GM12878 (cell line): Measurements from ENCODE around the gene SEMA4A. TPM values are rescaled to one million over a fixed set of nuclear protein-coding genes. Genes with fewer than 3 reads are reported as not detected.

Experiments
- ATAC-seq: fragments of 200-7000 bp; cut with Tn5 transposase; 3 replicates; pipeline ENCODE4 v1.9.1; 2020; ENCODE audit warnings: mild to moderate bottlenecking, moderate library complexity
- BruUV-seq: library from RNA; stranded (reverse); fragments of 400-500 nt; replicated peaks from 2 replicates; lab custom pipeline; 2021; lab: Mats Ljungman, UMichigan
- CTCF ChIA-PET: fragments of 300-600 bp; sonication (Branson Sonifier 250); formaldehyde crosslinking; extraction: SDS; loops from one replicate; lab custom pipeline; 2021; ENCODE audit warnings: inconsistent platforms; lab: Yijun Ruan, JAX
- POLR2A ChIA-PET: fragments of 350-600 bp; formaldehyde crosslinking; extraction: SDS; loops from one replicate; lab custom pipeline; 2021; ENCODE audit warnings: inconsistent platforms; lab: Charles Lee
- RAD21 ChIA-PET: fragments of 300-600 bp; sonication (Branson Sonifier 250); formaldehyde crosslinking; loops from one replicate; lab custom pipeline; 2023; ENCODE audit warnings: antibody characterized with exemption; ENCODE audit not compliant: unreplicated experiment; lab: Charles Lee
- SMC1A ChIA-PET: fragments of 300-600 bp; sonication (Branson Sonifier 250); formaldehyde crosslinking; loops from one replicate; lab custom pipeline; 2023; ENCODE audit not compliant: unreplicated experiment, uncharacterized antibody; lab: Charles Lee
- DNase-seq: peaks from one replicate; pipeline ENCODE4 v3.0.0-alpha.2; 2011; ENCODE audit warnings: low read depth, low spot score
- FAIRE-seq: peaks from 3 replicates; lab custom pipeline; 2011; peaks lifted over from hg19 to GRCh38; lab: Jason Lieb, UNC
- H2AFZ ChIP-seq: 2 replicates; pipeline ENCODE4 v1.6.0; 2011; ENCODE audit warnings: low read depth, low read length, control low read depth; ENCODE audit not compliant: control insufficient read depth
- H3K27ac ChIP-seq: 2 replicates; pipeline ENCODE4 v1.5.1; 2011; ENCODE audit warnings: control low read depth; ENCODE audit not compliant: control insufficient read depth, insufficient read depth
- H3K27me3 ChIP-seq, 2 experiments: replicated peaks in 1 of 2; 2 replicates each; pipeline versions ENCODE4 v1.6.0 to v1.6.1; 2011; ENCODE audit warnings: low read length in 1 of 2; ENCODE audit not compliant: control insufficient read depth in 2 of 2, insufficient read depth in 2 of 2
- H3K36me3 ChIP-seq, 2 experiments: 2 replicates each; pipeline ENCODE4 v1.5.1; 2011; ENCODE audit warnings: low read length in 1 of 2; ENCODE audit not compliant: control insufficient read depth in 2 of 2, insufficient read depth in 2 of 2
- H3K4me1 ChIP-seq: 2 replicates; pipeline ENCODE4 v1.6.1; 2011; ENCODE audit warnings: mild to moderate bottlenecking, low read length, moderate library complexity, mixed read lengths; ENCODE audit not compliant: control insufficient read depth, insufficient read depth
- H3K4me2 ChIP-seq: 2 replicates; pipeline ENCODE4 v1.6.0; 2011; ENCODE audit warnings: control low read depth; ENCODE audit not compliant: control insufficient read depth, insufficient read depth
- H3K4me3 ChIP-seq: fragments of 200-600 bp; sonication (generic); 2 replicates; pipeline ENCODE4 v1.5.1; 2016
- H3K79me2 ChIP-seq: 2 replicates; pipeline ENCODE4 v1.6.0; 2011; ENCODE audit warnings: low read length; ENCODE audit not compliant: control insufficient read depth, insufficient read depth
- H3K9ac ChIP-seq: 2 replicates; pipeline ENCODE4 v1.8.0; 2011; ENCODE audit warnings: low read length, control low read depth, mixed read lengths; ENCODE audit not compliant: control insufficient read depth, insufficient read depth
- H3K9me3 ChIP-seq: replicated peaks from 3 replicates; pipeline ENCODE4 v1.5.1; 2011; ENCODE audit warnings: mild to moderate bottlenecking, low read length; ENCODE audit not compliant: control insufficient read depth, insufficient read depth
- H4K20me1 ChIP-seq: 2 replicates; pipeline ENCODE4 v1.6.0; 2011; ENCODE audit not compliant: control insufficient read depth, insufficient read depth
- BRCA1 ChIP-seq: IDR thresholded peaks from 2 replicates; pipeline ENCODE4 v1.6.1; 2011; ENCODE audit warnings: low read depth, low read length, improper control_type of control experiment
- EP300 ChIP-seq, 2 experiments: fragments of 150-350 bp in 1 of 2; IDR thresholded peaks; 2 replicates each; pipeline ENCODE4 v1.6.1; 2011 to 2012; ENCODE audit warnings: low read depth in 2 of 2, low read length in 2 of 2, borderline replicate concordance in 1 of 2, improper control_type of control experiment in 1 of 2, inconsistent platforms in 1 of 2; ENCODE audit not compliant: control insufficient read depth in 1 of 2
- GATAD2B ChIP-seq: fragments of 450-650 bp; conservative IDR thresholded peaks from 2 replicates; pipeline ENCODE4 v1.6.1; 2017; ENCODE audit warnings: low read depth, mild to moderate bottlenecking, moderate library complexity
- KDM1A ChIP-seq: fragments of 200-600 bp; sonication (generic); IDR thresholded peaks from 2 replicates; pipeline ENCODE4 v1.6.1; 2016; ENCODE audit warnings: borderline replicate concordance
- MEF2B ChIP-seq: fragments of 450-650 bp; IDR thresholded peaks from 2 replicates; pipeline ENCODE4 v1.6.1; 2018; ENCODE audit warnings: mild to moderate bottlenecking, moderate library complexity; ENCODE audit not compliant: partially characterized antibody, poor library complexity, severe bottlenecking
- NFYB ChIP-seq: IDR thresholded peaks from 2 replicates; pipeline ENCODE4 v1.6.1; 2011; ENCODE audit warnings: low read depth, mild to moderate bottlenecking, low read length, improper control_type of control experiment, moderate library complexity; ENCODE audit not compliant: insufficient read depth
- POLR2AphosphoS2 ChIP-seq: IDR thresholded peaks from 2 replicates; pipeline ENCODE4 v1.6.1; 2011; ENCODE audit warnings: low read depth, mild to moderate bottlenecking, low read length, improper control_type of control experiment, moderate library complexity
- RBBP5 ChIP-seq: fragments of 200-600 bp; sonication (generic); conservative IDR thresholded peaks from 2 replicates; pipeline ENCODE4 v1.6.1; 2016
- TBL1XR1 ChIP-seq: IDR thresholded peaks from 2 replicates; pipeline ENCODE4 v1.6.1; 2012; ENCODE audit warnings: low read depth, low read length, improper control_type of control experiment
- TCF7 ChIP-seq: IDR thresholded peaks from 2 replicates; pipeline ENCODE4 v1.6.1; 2014; ENCODE audit warnings: antibody characterized with exemption, borderline replicate concordance
- WGBS: methylation state at CpG from one replicate; pipeline ENCODE4 v1.1.6; 2016; ENCODE audit warnings: low lambda C conversion rate; ENCODE audit not compliant: insufficient replicate concordance, insufficient coverage; ENCODE audit errors: missing lambda C conversion rate; 5-methylcytosine and 5-hydroxymethylcytosine counted together
- in situ Hi-C: fragments of 300-500 bp; cut with MboI; formaldehyde crosslinking; loops from 9 replicates; pipeline ENCODE4 v1.14.3; 2018; ENCODE audit warnings: mixed read lengths
- intact Hi-C: fragments of 100-400 bp; cut with micrococcal nuclease; formaldehyde crosslinking; loops from one replicate; pipeline ENCODE4 v1.14.2; 2022; ENCODE audit not compliant: unreplicated experiment
- polyA plus RNA-seq, 11 experiments: library from polyadenylated mRNA; depleted of rRNA in 4 of 11; unstranded in 6 of 11; stranded (reverse) in 5 of 11; fragments of >200 nt; fragmentation: Nextera tagmentation in 4 of 11; fragmentation: Illumina TruSeq in 1 of 11; extraction: Ambion mirVana in 4 of 11; extraction: Trizol in 1 of 11; gene quantifications; 1 replicate in 1 of 11; 2 replicates in 10 of 11; pipeline versions ENCODE4 v1.2.1 to v1.2.3, GENCODE V29; 2011 to 2016; ENCODE audit warnings: inconsistent platforms in 2 of 11, missing spikeins in 2 of 11, low read depth in 1 of 11
- total RNA-seq, 4 experiments: library from RNA; depleted of rRNA in 3 of 4; stranded (reverse); fragments of >200 nt in 3 of 4; fragmentation: Illumina TruSeq in 1 of 4; extraction: Trizol in 1 of 4; gene quantifications; 2 replicates each; pipeline versions ENCODE4 v1.2.1 to v1.2.3, GENCODE V29; 2013 to 2021
- TF ChIP-seq, protein P1 (sequence below): IDR thresholded peaks from 2 replicates; pipeline ENCODE4 v1.6.1; 2012; ENCODE audit warnings: low read length, inconsistent platforms
- TF ChIP-seq, protein P2 (sequence below): fragments of 450-650 bp; IDR thresholded peaks from 2 replicates; pipeline ENCODE4 v1.6.1; 2017; ENCODE audit warnings: antibody characterized with exemption, mild to moderate bottlenecking, moderate library complexity
- TF ChIP-seq, protein P3 (sequence below): fragments of 450-650 bp; IDR thresholded peaks from 2 replicates; pipeline ENCODE4 v1.6.1; 2017; ENCODE audit warnings: borderline replicate concordance

The SEMA4A gene
- total and polyA plus RNA-seq, 10 of the 15 experiments (the other 5 are each of a cell fraction or from before 2014, with no cell fraction given) = 2.6 to 64.2 (median 32.8) TPM

DNA sequence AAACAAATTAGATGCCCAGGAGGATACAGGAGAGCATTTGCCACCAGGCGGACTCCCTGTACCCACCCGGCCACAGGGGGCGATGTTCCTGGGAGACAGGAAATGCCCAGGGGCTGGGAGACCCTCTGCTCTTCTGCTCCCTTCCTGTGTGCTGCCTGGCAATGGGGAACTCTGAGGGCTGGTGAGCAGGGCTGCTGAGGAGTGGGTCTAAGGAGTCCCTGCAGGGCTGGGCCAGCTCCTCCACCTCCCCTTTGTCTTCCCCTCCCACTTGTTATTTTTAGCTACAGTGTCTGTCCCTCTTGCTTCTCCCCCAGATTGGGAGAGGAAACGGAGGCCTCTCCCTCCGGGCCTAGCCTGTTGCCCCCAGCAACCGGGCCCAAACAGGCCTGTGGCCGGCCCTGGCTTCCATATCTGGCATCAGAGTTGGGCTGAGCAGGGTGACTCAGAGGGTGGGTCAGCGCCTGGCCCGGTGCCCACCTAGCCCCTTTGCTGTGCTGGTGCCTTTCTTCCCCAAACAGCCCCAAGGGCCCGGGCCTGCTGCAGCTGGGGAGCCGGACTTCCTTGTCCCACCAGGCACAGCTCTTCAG is 27.2 kb upstream of the SEMA4A start:
- peak overlapping the region; percentile 78 for H3K4me2 ChIP-seq
- peaks cover 0 to 3% of the 10 kb centered on the region in 2 experiments; a peak in 2 of 4 replicates for H3K36me3 ChIP-seq
- DNase-seq = no peak
- peaks cover 72% of the 10 kb centered on the region for H3K4me1 ChIP-seq
- H2AFZ ChIP-seq = peak overlapping the region; percentile 49; the same call in 1 of the 2 replicates
- ATAC-seq = peak; percentile 56
- ChIA-PET POLR2A (interaction anchor here (0.6 to 7.0 kb wide), 7 partner anchors 9 to 148 kb away, joined by 4 to 89 read pairs (median 10); partner anchors contain the start of gene LMNA), SMC1A (interaction anchor here (1.0 to 23.6 kb wide), 6 partner anchors 9 to 99 kb away, joined by 3 to 874 read pairs (median 22); partner anchors contain the start of genes LMNA and PMF1), CTCF (interaction anchor here (0.7 to 25.7 kb wide), 7 partner anchors 12 to 99 kb away, joined by 3 to 1294 read pairs (median 15); partner anchors contain the start of genes LMNA and SEMA4A), RAD21 (interaction anchor here (0.6 to 22.2 kb wide), 6 partner anchors 10 to 212 kb away, joined by 3 to 695 read pairs (median 20); partner anchors contain the start of genes CCT3 and LMNA)
- H3K79me2 ChIP-seq = peaks cover 61% of the 10 kb centered on the region
- H3K9me3 ChIP-seq = no peaks in the 10 kb centered on the region
- no peaks in the 10 kb centered on the region for H4K20me1 ChIP-seq
- peak overlapping the region; percentile 39; the same call in 1 of the 2 replicates for H3K4me3 ChIP-seq
- intact Hi-C loops (no loop called here), in situ Hi-C loops (no loop called here)
- 3% methylated on average over 11 of the region's 11 CpGs for WGBS
- H3K9ac ChIP-seq = peak overlapping the region; percentile 50
- no peak for FAIRE-seq
- BruUV-seq = no TSS peak
- H3K27me3 ChIP-seq = no peaks in the 10 kb centered on the region
- H3K27ac ChIP-seq = peak overlapping the region; percentile 87
- TF ChIP-seq EP300 (IDR thresholded peaks at IDR 0.05; ENCODE audit: borderline replicate concordance in 1 of 2, control insufficient read depth in 1 of 2, low read depth in 2 of 2, low read length in 2 of 2) (no peak), BRCA1 (no peak), NFYB (no peak), POLR2AphosphoS2 (no peak), KDM1A (no peak), TCF7 (no peak), RBBP5 (no peak), MEF2B (peak; percentile 77), TBL1XR1 (no peak), GATAD2B (peak; percentile 47; the same call in 1 of the 2 replicates)
- TF ChIP-seq, protein P1, sequence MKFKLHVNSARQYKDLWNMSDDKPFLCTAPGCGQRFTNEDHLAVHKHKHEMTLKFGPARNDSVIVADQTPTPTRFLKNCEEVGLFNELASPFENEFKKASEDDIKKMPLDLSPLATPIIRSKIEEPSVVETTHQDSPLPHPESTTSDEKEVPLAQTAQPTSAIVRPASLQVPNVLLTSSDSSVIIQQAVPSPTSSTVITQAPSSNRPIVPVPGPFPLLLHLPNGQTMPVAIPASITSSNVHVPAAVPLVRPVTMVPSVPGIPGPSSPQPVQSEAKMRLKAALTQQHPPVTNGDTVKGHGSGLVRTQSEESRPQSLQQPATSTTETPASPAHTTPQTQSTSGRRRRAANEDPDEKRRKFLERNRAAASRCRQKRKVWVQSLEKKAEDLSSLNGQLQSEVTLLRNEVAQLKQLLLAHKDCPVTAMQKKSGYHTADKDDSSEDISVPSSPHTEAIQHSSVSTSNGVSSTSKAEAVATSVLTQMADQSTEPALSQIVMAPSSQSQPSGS = no peak
- TF ChIP-seq, protein P2, sequence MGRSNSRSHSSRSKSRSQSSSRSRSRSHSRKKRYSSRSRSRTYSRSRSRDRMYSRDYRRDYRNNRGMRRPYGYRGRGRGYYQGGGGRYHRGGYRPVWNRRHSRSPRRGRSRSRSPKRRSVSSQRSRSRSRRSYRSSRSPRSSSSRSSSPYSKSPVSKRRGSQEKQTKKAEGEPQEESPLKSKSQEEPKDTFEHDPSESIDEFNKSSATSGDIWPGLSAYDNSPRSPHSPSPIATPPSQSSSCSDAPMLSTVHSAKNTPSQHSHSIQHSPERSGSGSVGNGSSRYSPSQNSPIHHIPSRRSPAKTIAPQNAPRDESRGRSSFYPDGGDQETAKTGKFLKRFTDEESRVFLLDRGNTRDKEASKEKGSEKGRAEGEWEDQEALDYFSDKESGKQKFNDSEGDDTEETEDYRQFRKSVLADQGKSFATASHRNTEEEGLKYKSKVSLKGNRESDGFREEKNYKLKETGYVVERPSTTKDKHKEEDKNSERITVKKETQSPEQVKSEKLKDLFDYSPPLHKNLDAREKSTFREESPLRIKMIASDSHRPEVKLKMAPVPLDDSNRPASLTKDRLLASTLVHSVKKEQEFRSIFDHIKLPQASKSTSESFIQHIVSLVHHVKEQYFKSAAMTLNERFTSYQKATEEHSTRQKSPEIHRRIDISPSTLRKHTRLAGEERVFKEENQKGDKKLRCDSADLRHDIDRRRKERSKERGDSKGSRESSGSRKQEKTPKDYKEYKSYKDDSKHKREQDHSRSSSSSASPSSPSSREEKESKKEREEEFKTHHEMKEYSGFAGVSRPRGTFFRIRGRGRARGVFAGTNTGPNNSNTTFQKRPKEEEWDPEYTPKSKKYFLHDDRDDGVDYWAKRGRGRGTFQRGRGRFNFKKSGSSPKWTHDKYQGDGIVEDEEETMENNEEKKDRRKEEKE = no peak
- TF ChIP-seq, protein P3, sequence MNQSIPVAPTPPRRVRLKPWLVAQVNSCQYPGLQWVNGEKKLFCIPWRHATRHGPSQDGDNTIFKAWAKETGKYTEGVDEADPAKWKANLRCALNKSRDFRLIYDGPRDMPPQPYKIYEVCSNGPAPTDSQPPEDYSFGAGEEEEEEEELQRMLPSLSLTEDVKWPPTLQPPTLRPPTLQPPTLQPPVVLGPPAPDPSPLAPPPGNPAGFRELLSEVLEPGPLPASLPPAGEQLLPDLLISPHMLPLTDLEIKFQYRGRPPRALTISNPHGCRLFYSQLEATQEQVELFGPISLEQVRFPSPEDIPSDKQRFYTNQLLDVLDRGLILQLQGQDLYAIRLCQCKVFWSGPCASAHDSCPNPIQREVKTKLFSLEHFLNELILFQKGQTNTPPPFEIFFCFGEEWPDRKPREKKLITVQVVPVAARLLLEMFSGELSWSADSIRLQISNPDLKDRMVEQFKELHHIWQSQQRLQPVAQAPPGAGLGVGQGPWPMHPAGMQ = no peak
